Endothelial cell of umbilical vein (primary cell): ENCODE measurements around the gene C4orf54.

Experiments used
- CTCF ChIP-seq, 2 donors: IDR thresholded peaks; 1 replicate in 1 of 2; 2 replicates in 1 of 2; pipeline ENCODE4 v1.5.1; 2011; ENCODE audit warnings: low read length in 2 of 2, mild to moderate bottlenecking in 2 of 2, moderate library complexity in 2 of 2, control low read depth in 1 of 2, inconsistent platforms in 1 of 2, low read depth in 1 of 2; ENCODE audit not compliant: insufficient read depth in 1 of 2; ENCODE audit errors: extremely low read depth in 1 of 2
- EZH2 ChIP-seq: IDR thresholded peaks from 2 replicates; pipeline ENCODE4 v1.6.1; 2012; ENCODE audit warnings: borderline replicate concordance, low read depth, mild to moderate bottlenecking, moderate library complexity, low read length, inconsistent platforms; ENCODE audit not compliant: severe bottlenecking
- JUN ChIP-seq: IDR thresholded peaks from 2 replicates; pipeline ENCODE4 v1.6.1; 2011; ENCODE audit warnings: borderline replicate concordance, low read depth; ENCODE audit not compliant: insufficient read length, insufficient read depth
- POLR2AphosphoS5 ChIP-seq: IDR thresholded peaks from 2 replicates; pipeline ENCODE4 v1.6.1; 2012; ENCODE audit warnings: low read depth, mild to moderate bottlenecking, control low read depth, low read length, moderate library complexity; ENCODE audit not compliant: insufficient read depth

DNA sequence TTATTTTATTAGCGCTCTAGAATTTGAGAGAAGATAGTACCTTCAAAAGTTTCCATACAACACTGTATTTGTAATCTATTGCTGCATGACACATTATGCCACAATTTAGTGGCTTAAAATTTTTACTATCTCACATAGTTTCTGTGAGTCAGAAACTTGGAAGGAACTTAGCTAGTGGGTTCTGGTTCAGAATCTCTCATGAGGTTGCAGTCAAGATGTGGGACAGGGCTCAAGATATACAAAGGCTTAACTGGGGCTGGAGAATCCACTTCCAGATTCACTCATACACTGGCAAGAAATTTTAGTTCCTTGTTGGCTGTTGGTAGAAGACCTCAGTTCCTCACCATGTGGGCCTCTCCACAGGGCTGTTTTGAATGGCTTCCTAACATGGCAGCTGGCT is 11.5 kb upstream of the C4orf54 start:
- TF ChIP-seq CTCF (IDR thresholded peaks at IDR 0.05; ENCODE audit: extremely low read depth in 1 of 2, insufficient read depth in 1 of 2, low read depth in 1 of 2, low read length in 2 of 2) = no peak
- TF ChIP-seq POLR2AphosphoS5 = no peak
- no peak for TF ChIP-seq EZH2
- no peak for TF ChIP-seq JUN
